ENCODE results near the gene VPS4B. TPM values are rescaled to one million over a fixed set of nuclear protein-coding genes. Genes with fewer than 3 reads are reported as not detected.
"Not testable (repeated sequence)": the region's sequence is repeated elsewhere in the genome, so short reads cannot be mapped to it uniquely, and the experiment has no call there.

Gene VPS4B
- polyA plus RNA-seq, 2 of the 4 experiments (the other 2 are of a cell fraction), result 21.8 to 24.2 TPM

GRCh38 chr18:63460414-63460813 is 38.1 kb upstream of the VPS4B start:
- H3K4me1 ChIP-seq, result no peaks in the 10 kb centered on the region
- no peaks in the 10 kb centered on the region for H3K9me3 ChIP-seq
- FAIRE-seq, result no peak
- no peak overlapping the region for H3K4me3 ChIP-seq
- WGBS (ENCODE audit: missing lambda C conversion rate), result 4% methylated on average over 1 of the region's 1 CpG
- CTCF ChIA-PET, result no interaction called here
- no peak overlapping the region for H3K4me2 ChIP-seq
- TF ChIP-seq RARB (CRISPR knock-in tag; IDR thresholded peaks at IDR 0.05), result no peak
- TF ChIP-seq ZFP36 (IDR thresholded peaks at IDR 0.05; ENCODE audit: borderline replicate concordance, partially characterized antibody), result no peak
- TF ChIP-seq, protein P1, sequence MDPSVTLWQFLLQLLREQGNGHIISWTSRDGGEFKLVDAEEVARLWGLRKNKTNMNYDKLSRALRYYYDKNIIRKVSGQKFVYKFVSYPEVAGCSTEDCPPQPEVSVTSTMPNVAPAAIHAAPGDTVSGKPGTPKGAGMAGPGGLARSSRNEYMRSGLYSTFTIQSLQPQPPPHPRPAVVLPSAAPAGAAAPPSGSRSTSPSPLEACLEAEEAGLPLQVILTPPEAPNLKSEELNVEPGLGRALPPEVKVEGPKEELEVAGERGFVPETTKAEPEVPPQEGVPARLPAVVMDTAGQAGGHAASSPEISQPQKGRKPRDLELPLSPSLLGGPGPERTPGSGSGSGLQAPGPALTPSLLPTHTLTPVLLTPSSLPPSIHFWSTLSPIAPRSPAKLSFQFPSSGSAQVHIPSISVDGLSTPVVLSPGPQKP (IDR thresholded peaks at IDR 0.05; ENCODE audit: low read depth, low read length), result no peak
- TF ChIP-seq JUNB (IDR thresholded peaks at IDR 0.05), result no peak
- TF ChIP-seq RCOR1 (IDR thresholded peaks at IDR 0.05; ENCODE audit: low read depth, low read length), result no peak
- TF ChIP-seq BHLHE40 (IDR thresholded peaks at IDR 0.05; ENCODE audit: low read depth, low read length), result no peak
- no peak for TF ChIP-seq HDAC2 (IDR thresholded peaks at IDR 0.05)
- no peak for TF ChIP-seq POLR2AphosphoS2 (conservative IDR thresholded peaks at IDR 0.05; ENCODE audit: low read length)
- TF ChIP-seq REST (IDR thresholded peaks at IDR 0.05), result no peak
- TF ChIP-seq EHMT2 (IDR thresholded peaks at IDR 0.05; ENCODE audit: low read depth), result no peak
- TF ChIP-seq, protein P2, sequence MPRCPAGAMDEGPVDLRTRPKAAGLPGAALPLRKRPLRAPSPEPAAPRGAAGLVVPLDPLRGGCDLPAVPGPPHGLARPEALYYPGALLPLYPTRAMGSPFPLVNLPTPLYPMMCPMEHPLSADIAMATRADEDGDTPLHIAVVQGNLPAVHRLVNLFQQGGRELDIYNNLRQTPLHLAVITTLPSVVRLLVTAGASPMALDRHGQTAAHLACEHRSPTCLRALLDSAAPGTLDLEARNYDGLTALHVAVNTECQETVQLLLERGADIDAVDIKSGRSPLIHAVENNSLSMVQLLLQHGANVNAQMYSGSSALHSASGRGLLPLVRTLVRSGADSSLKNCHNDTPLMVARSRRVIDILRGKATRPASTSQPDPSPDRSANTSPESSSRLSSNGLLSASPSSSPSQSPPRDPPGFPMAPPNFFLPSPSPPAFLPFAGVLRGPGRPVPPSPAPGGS (IDR thresholded peaks at IDR 0.05), result no peak
- no peak for TF ChIP-seq RAD21 (conservative IDR thresholded peaks at IDR 0.05 in 1 of 2, IDR thresholded peaks at IDR 0.05 in 1 of 2)
- no peak for TF ChIP-seq NR3C1 (IDR thresholded peaks at IDR 0.05)
- TF ChIP-seq HOXB13 (CRISPR knock-in tag; IDR thresholded peaks at IDR 0.05; ENCODE audit: low read depth), result no peak
- TF ChIP-seq HEYL (CRISPR knock-in tag; IDR thresholded peaks at IDR 0.05), result no peak
- no peak for TF ChIP-seq EP300 (IDR thresholded peaks at IDR 0.05)
- TF ChIP-seq HOXB5 (CRISPR knock-in tag; IDR thresholded peaks at IDR 0.05), result no peak
- no peak for ATAC-seq
- H3K27ac ChIP-seq, result no peak overlapping the region
- DNase-seq (ENCODE audit: low read depth in 1 of 2, low spot score in 1 of 2), result no peak
- POLR2A ChIA-PET, result no interaction called here

DNA sequence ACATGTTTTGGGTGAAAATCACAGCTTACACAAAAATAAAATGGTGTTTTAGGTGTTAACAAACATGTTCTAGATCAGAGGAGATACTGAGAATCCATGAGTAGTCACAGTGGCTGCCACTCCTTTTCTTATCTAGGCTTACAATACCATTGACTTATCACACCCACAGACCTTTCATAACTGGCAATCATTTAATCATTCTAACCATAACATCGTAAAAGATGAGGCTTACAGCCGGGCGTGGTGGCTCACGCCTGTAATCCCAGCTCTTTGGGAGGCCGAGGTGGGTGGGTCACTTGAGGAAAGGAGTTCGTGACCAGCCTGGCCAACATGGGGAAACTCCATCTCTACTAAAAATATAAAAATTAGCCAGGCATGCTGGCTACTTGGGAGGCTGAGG is 35.7 kb upstream of the VPS4B start:
- Histone ChIP-seq H3K4me1 (peaks cover 15% of the 10 kb centered on the region), H3K4me2 (no peak overlapping the region), H3K4me3 (no peak overlapping the region), H3K27ac (no peak overlapping the region), H3K9me3 (no peaks in the 10 kb centered on the region)
- 45% methylated on average over 6 of the region's 6 CpGs for WGBS (ENCODE audit: missing lambda C conversion rate)
- no peak for TF ChIP-seq POLR2A (IDR thresholded peaks at IDR 0.05; ENCODE audit: low read length)
- no peak for TF ChIP-seq RCOR1 (IDR thresholded peaks at IDR 0.05; ENCODE audit: low read depth, low read length)
- TF ChIP-seq SREBF2 (IDR thresholded peaks at IDR 0.05), result no peak
- CTCF ChIA-PET, result no interaction called here
- ATAC-seq (no peak), DNase-seq (ENCODE audit: low read depth in 1 of 2, low spot score in 1 of 2) (no peak), FAIRE-seq (no peak)
- POLR2A ChIA-PET, result interaction anchor here (0.6 kb wide), 1 partner anchor 90 kb away, joined by 3 read pairs; no protein-coding TSS in a partner anchor

DNA sequence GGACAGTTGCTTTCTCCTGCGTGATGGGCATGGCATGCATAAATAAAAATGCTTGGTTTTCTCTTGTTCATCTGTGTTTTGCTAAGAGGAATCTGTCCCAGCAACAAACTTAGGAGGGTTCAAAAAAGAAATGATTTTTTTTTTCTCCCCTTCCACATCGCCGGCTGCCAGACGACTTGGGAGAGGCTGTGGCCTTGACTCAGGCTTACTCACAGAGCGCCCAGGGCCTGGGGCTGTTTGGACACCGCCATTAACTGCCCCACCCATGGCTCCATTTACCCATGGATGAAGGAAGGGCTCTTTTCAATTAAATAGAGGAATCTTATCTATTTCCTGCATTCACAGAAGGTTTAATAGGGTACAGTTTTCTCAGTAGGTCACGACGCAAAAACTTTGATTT is 32.2 kb upstream of the VPS4B start:
- H3K4me1 ChIP-seq, result peaks cover 21% of the 10 kb centered on the region
- TF ChIP-seq HOXB13 (CRISPR knock-in tag; IDR thresholded peaks at IDR 0.05; ENCODE audit: low read depth) (no peak), EP300 (IDR thresholded peaks at IDR 0.05) (no peak), ZFP36 (IDR thresholded peaks at IDR 0.05; ENCODE audit: borderline replicate concordance, partially characterized antibody) (no peak), FOXS1 (CRISPR knock-in tag; IDR thresholded peaks at IDR 0.05) (no peak), JUNB (IDR thresholded peaks at IDR 0.05) (no peak), CBX2 (IDR thresholded peaks at IDR 0.05; ENCODE audit: borderline replicate concordance, low read depth) (no peak), RNF2 (IDR thresholded peaks at IDR 0.05; ENCODE audit: borderline replicate concordance, low read depth) (no peak), MYC (IDR thresholded peaks at IDR 0.05; ENCODE audit: borderline replicate concordance, low read length) (no peak), MAFK (IDR thresholded peaks at IDR 0.05; ENCODE audit: partially characterized antibody) (no peak)
- WGBS (ENCODE audit: missing lambda C conversion rate), result 34% methylated on average over 8 of the region's 8 CpGs
- H3K9me3 ChIP-seq, result no peaks in the 10 kb centered on the region
- DNase-seq (ENCODE audit: low read depth in 1 of 2, low spot score in 1 of 2), result peak; percentile 28 to 49
- ChIA-PET CTCF (interaction anchor here (0.8 kb wide), 1 partner anchor 15 kb away, joined by 3 read pairs; no protein-coding TSS in a partner anchor), POLR2A (no interaction called here)
- no peak for FAIRE-seq
- peak overlapping the region; percentile 53 for H3K4me2 ChIP-seq
- peak; percentile 54 to 62; a peak in 2 of 6 replicates for ATAC-seq
- H3K27ac ChIP-seq, result peak overlapping the region; percentile 61 to 69; a peak in 5 of 6 replicates
- no peak overlapping the region for H3K4me3 ChIP-seq

GRCh38 chr18:63452751-63453150 is 30.5 kb upstream of the VPS4B start:
- Histone ChIP-seq H3K27ac (peak overlapping the region in 1 of 2 experiments; percentile 40; a peak in 1 of 6 replicates), H3K4me1 (peaks cover 21% of the 10 kb centered on the region)
- CTCF ChIA-PET; FAIRE-seq; H3K4me3 ChIP-seq; H3K9me3 ChIP-seq; H3K4me2 ChIP-seq; DNase-seq (ENCODE audit: low read depth in 1 of 2, low spot score in 1 of 2); POLR2A ChIA-PET; ATAC-seq: not testable (repeated sequence)
- 94% methylated on average over 5 of the region's 5 CpGs for WGBS (ENCODE audit: missing lambda C conversion rate)
